GM20000 (cell line): ENCODE measurements around the gene PDPK1.
A peak's percentile ranks its signal among the peaks of the same experiment; 100 is the strongest.

Experiments
- DNase-seq: peaks from one replicate; pipeline ENCODE4 v3.0.0; 2012; ENCODE audit warnings: low spot score
- CTCF ChIP-seq: IDR thresholded peaks from 2 replicates; pipeline ENCODE4 v1.5.1; 2012; ENCODE audit warnings: mild to moderate bottlenecking, control low read depth; ENCODE audit errors: extremely low read depth, missing control alignments

PDPK1 gene

GRCh38 chr16:2500430-2500917, 37.3 kb upstream of the PDPK1 start:
- DNase-seq, result no peak
- TF ChIP-seq CTCF, result no peak

- DNase-seq, result peak; percentile 89
- TF ChIP-seq CTCF, result peak; percentile 96
These were observed 36.7 kb upstream of the PDPK1 start for GRCh38 chr16:2500918-2501750.

GRCh38 chr16:2501946-2502895, 35.6 kb upstream of the PDPK1 start:
- no peak for TF ChIP-seq CTCF
- no peak for DNase-seq

- no peak for TF ChIP-seq CTCF
- DNase-seq, result no peak
These were observed 32.1 kb upstream of the PDPK1 start for GRCh38 chr16:2505695-2506094.

- peak; percentile 75 for DNase-seq
- no peak for TF ChIP-seq CTCF
These were observed 30.7 kb upstream of the PDPK1 start for GRCh38 chr16:2507052-2507659.

GRCh38 chr16:2507665-2508064, 30.2 kb upstream of the PDPK1 start:
- no peak for TF ChIP-seq CTCF
- no peak for DNase-seq
